H9 (cell line): ENCODE data around the gene CDK15. TPM values are rescaled to one million over a fixed set of nuclear protein-coding genes. Genes with fewer than 3 reads are reported as not detected.

Experiments used
- DNase-seq: peaks from one replicate; pipeline ENCODE4 v3.0.0-alpha.2; 2017
- H2AFZ ChIP-seq: one replicate; pipeline ENCODE4 v1.6.1; 2013; ENCODE audit warnings: mild to moderate bottlenecking, low read length, control low read depth, moderate library complexity
- H2AK5ac ChIP-seq: 2 replicates; pipeline ENCODE4 v1.6.1; 2013; ENCODE audit warnings: low read length, control low read depth, mixed read lengths; ENCODE audit not compliant: insufficient read length
- H2BK120ac ChIP-seq: one replicate; pipeline ENCODE4 v1.6.1; 2013; ENCODE audit warnings: low read depth, mild to moderate bottlenecking, low read length, control low read depth, inconsistent platforms; ENCODE audit not compliant: poor library complexity, severe bottlenecking
- H2BK12ac ChIP-seq: 2 replicates; pipeline ENCODE4 v1.6.1; 2013; ENCODE audit warnings: low read length, control low read depth, mixed read lengths, low read depth; ENCODE audit not compliant: insufficient read length
- H2BK15ac ChIP-seq: 2 replicates; pipeline ENCODE4 v1.6.1; 2013; ENCODE audit warnings: low read depth, low read length, control low read depth
- H2BK20ac ChIP-seq: one replicate; pipeline ENCODE4 v1.6.1; 2013; ENCODE audit warnings: low read depth, mild to moderate bottlenecking, low read length, control low read depth, inconsistent platforms; ENCODE audit not compliant: poor library complexity, severe bottlenecking
- H2BK5ac ChIP-seq: 2 replicates; pipeline ENCODE4 v1.6.1; 2013; ENCODE audit warnings: low read length, control low read depth, mixed read lengths; ENCODE audit not compliant: insufficient read length
- H3K14ac ChIP-seq: 2 replicates; pipeline ENCODE4 v1.6.1; 2013; ENCODE audit warnings: low read length, control low read depth; ENCODE audit not compliant: insufficient read depth
- H3K18ac ChIP-seq: 2 replicates; pipeline ENCODE4 v1.6.1; 2013; ENCODE audit warnings: low read depth, mild to moderate bottlenecking, mixed read lengths, low read length, control low read depth; ENCODE audit not compliant: insufficient read length
- H3K23ac ChIP-seq: 2 replicates; pipeline ENCODE4 v1.6.1; 2013; ENCODE audit warnings: low read length, control low read depth, mixed read lengths, low read depth; ENCODE audit not compliant: insufficient read length
- H3K23me2 ChIP-seq: 2 replicates; pipeline ENCODE4 v1.6.1; 2013; ENCODE audit warnings: low read depth, mild to moderate bottlenecking, mixed read lengths, low read length, control low read depth; ENCODE audit not compliant: insufficient read length, poor library complexity, severe bottlenecking
- H3K27ac ChIP-seq: 2 replicates; pipeline ENCODE4 v1.5.1; 2013; ENCODE audit warnings: low read length, control low read depth, mixed read lengths, low read depth; ENCODE audit not compliant: insufficient read length
- H3K27me3 ChIP-seq: 2 replicates; pipeline ENCODE4 v1.6.1; 2013; ENCODE audit warnings: low read length, control low read depth, inconsistent platforms; ENCODE audit not compliant: insufficient read depth
- H3K4ac ChIP-seq: 2 replicates; pipeline ENCODE4 v1.6.1; 2013; ENCODE audit warnings: low read depth, mild to moderate bottlenecking, control low read depth, inconsistent platforms, low read length, moderate library complexity
- H3K4me1 ChIP-seq: 2 replicates; pipeline ENCODE4 v1.6.1; 2013; ENCODE audit warnings: low read length, control low read depth, inconsistent platforms; ENCODE audit not compliant: insufficient read depth
- H3K4me2 ChIP-seq: 2 replicates; pipeline ENCODE4 v1.6.1; 2013; ENCODE audit warnings: low read length, control low read depth, mixed read lengths; ENCODE audit not compliant: insufficient read length, insufficient read depth
- H3K56ac ChIP-seq: 2 replicates; pipeline ENCODE4 v1.6.1; 2013; ENCODE audit warnings: low read depth, mild to moderate bottlenecking, mixed read lengths, low read length, control low read depth; ENCODE audit not compliant: insufficient read length
- H3K79me1 ChIP-seq: 2 replicates; pipeline ENCODE4 v1.6.1; 2013; ENCODE audit warnings: low read depth, mild to moderate bottlenecking, moderate library complexity, low read length, control low read depth, inconsistent platforms; ENCODE audit not compliant: insufficient read depth, poor library complexity, severe bottlenecking
- H3K79me2 ChIP-seq: 2 replicates; pipeline ENCODE4 v1.6.1; 2013; ENCODE audit warnings: low read length, control low read depth, inconsistent platforms; ENCODE audit not compliant: insufficient read depth
- H3K9ac ChIP-seq: 2 replicates; pipeline ENCODE4 v1.6.1; 2013; ENCODE audit warnings: low read length, control low read depth, mixed read lengths; ENCODE audit not compliant: insufficient read length; ENCODE audit errors: extremely low read depth
- H3K9me3 ChIP-seq: one replicate; pipeline ENCODE4 v1.6.1; 2013; ENCODE audit warnings: low read depth, low read length, inconsistent platforms; ENCODE audit not compliant: control insufficient read depth
- H3T11ph ChIP-seq: one replicate; pipeline ENCODE4 v1.6.1; 2013; ENCODE audit warnings: mild to moderate bottlenecking, low read length, control low read depth, inconsistent platforms
- H4K20me1 ChIP-seq: one replicate; pipeline ENCODE4 v1.6.1; 2013; ENCODE audit not compliant: control insufficient read depth, insufficient read length, insufficient read depth
- H4K5ac ChIP-seq: 2 replicates; pipeline ENCODE4 v1.6.1; 2013; ENCODE audit warnings: low read depth, mild to moderate bottlenecking, mixed read lengths, low read length, control low read depth; ENCODE audit not compliant: insufficient read length
- H4K8ac ChIP-seq: replicated peaks from 2 replicates; pipeline ENCODE4 v1.6.1; 2013; ENCODE audit warnings: low read length, control low read depth, mixed read lengths, low read depth; ENCODE audit not compliant: insufficient read length
- H4K91ac ChIP-seq: 2 replicates; pipeline ENCODE4 v1.6.1; 2013; ENCODE audit warnings: low read depth, mild to moderate bottlenecking, moderate library complexity, mixed read lengths, low read length, control low read depth; ENCODE audit not compliant: insufficient read length
- H3K27ac Mint-ChIP-seq, 3 experiments: 2 replicates in 2 of 3; 3 replicates in 1 of 3; pipeline ENCODE4 v1.8.0; 2020 to 2021; ENCODE audit warnings: mixed read lengths in 3 of 3, mild to moderate bottlenecking in 1 of 3, moderate library complexity in 1 of 3
- H3K27me3 Mint-ChIP-seq: 2 replicates; pipeline ENCODE4 v1.8.0; 2021; ENCODE audit warnings: low read depth, mild to moderate bottlenecking, moderate library complexity, mixed read lengths
- H3K36me3 Mint-ChIP-seq, 3 experiments: 2 replicates in 2 of 3; 3 replicates in 1 of 3; pipeline ENCODE4 v1.8.0; 2020 to 2021; ENCODE audit warnings: low read depth in 3 of 3, mixed read lengths in 3 of 3; ENCODE audit not compliant: insufficient read depth in 1 of 3
- H3K4me1 Mint-ChIP-seq, 2 experiments: 2 replicates each; pipeline ENCODE4 v1.8.0; 2020; ENCODE audit warnings: mixed read lengths in 2 of 2
- H3K4me3 Mint-ChIP-seq, 2 experiments: 2 replicates in 1 of 2; 3 replicates in 1 of 2; pipeline ENCODE4 v1.8.0; 2020 to 2021; ENCODE audit warnings: mild to moderate bottlenecking in 2 of 2, mixed read lengths in 2 of 2, moderate library complexity in 1 of 2
- H3K9me3 Mint-ChIP-seq, 2 experiments: 2 replicates in 1 of 2; 3 replicates in 1 of 2; pipeline ENCODE4 v1.8.0; 2020; ENCODE audit warnings: mild to moderate bottlenecking in 2 of 2, mixed read lengths in 2 of 2, moderate library complexity in 1 of 2
- WGBS: extraction: QIAGEN DNeasy Blood & Tissue Kit; methylation state at CpG from one replicate; pipeline ENCODE4 v1.1.7; 2013; ENCODE audit warnings: missing lambda C conversion rate, low lambda C conversion rate, mixed read lengths; ENCODE audit not compliant: insufficient read length; ENCODE audit errors: extremely low coverage; 5-methylcytosine and 5-hydroxymethylcytosine counted together
- total RNA-seq: library from RNA; stranded (reverse); gene quantifications from 2 replicates; pipeline ENCODE4 v1.2.1, GENCODE V29; 2021
- TF ChIP-seq, protein P1 (sequence below): fragments of 200-600 bp; sonication (generic); conservative IDR thresholded peaks from 3 replicates; pipeline ENCODE4 v1.8.0; 2021; ENCODE audit warnings: antibody characterized with exemption, mild to moderate bottlenecking

The CDK15 gene
- total RNA-seq, 1 experiment from 2014 or later = not detected

GRCh38 chr2:201883606-201884369 lies 77.5 kb downstream of the CDK15 start:
- Histone ChIP-seq H3K14ac (no peak overlapping the region), H2BK15ac (no peak overlapping the region), H3K18ac (no peak overlapping the region), H3K27me3 (no peaks in the 10 kb centered on the region; the same call in 1 of the 2 replicates), H3T11ph (no peak overlapping the region), H2AFZ (no peak overlapping the region), H2BK20ac (no peak overlapping the region), H3K79me1 (no peaks in the 10 kb centered on the region), H2AK5ac (no peak overlapping the region), H3K23ac (no peak overlapping the region), H4K20me1 (no peaks in the 10 kb centered on the region), H2BK120ac (no peak overlapping the region), H3K4me2 (no peak overlapping the region), H4K5ac (no peak overlapping the region), H3K27ac (no peak overlapping the region), H4K91ac (no peak overlapping the region), H3K9me3 (no peaks in the 10 kb centered on the region), H3K4me1 (peaks cover 6% of the 10 kb centered on the region; the same call in 1 of the 2 replicates), H2BK12ac (no peak overlapping the region), H3K56ac (no peak overlapping the region), H3K79me2 (no peaks in the 10 kb centered on the region), H4K8ac (no peak overlapping the region), H3K23me2 (peaks cover 3% of the 10 kb centered on the region), H2BK5ac (no peak overlapping the region), H3K4ac (no peak overlapping the region), H3K9ac (no peak overlapping the region)
- TF ChIP-seq, protein P1, sequence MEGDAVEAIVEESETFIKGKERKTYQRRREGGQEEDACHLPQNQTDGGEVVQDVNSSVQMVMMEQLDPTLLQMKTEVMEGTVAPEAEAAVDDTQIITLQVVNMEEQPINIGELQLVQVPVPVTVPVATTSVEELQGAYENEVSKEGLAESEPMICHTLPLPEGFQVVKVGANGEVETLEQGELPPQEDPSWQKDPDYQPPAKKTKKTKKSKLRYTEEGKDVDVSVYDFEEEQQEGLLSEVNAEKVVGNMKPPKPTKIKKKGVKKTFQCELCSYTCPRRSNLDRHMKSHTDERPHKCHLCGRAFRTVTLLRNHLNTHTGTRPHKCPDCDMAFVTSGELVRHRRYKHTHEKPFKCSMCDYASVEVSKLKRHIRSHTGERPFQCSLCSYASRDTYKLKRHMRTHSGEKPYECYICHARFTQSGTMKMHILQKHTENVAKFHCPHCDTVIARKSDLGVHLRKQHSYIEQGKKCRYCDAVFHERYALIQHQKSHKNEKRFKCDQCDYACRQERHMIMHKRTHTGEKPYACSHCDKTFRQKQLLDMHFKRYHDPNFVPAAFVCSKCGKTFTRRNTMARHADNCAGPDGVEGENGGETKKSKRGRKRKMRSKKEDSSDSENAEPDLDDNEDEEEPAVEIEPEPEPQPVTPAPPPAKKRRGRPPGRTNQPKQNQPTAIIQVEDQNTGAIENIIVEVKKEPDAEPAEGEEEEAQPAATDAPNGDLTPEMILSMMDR = no peak
- no peak overlapping the region for H3K27ac Mint-ChIP-seq
- H3K27me3 Mint-ChIP-seq = peaks cover 7% of the 10 kb centered on the region
- no peaks in the 10 kb centered on the region for H3K9me3 Mint-ChIP-seq
- H3K4me3 Mint-ChIP-seq = no peak overlapping the region
- H3K36me3 Mint-ChIP-seq = no peaks in the 10 kb centered on the region
- H3K4me1 Mint-ChIP-seq = peaks cover 33 to 43% of the 10 kb centered on the region in 2 experiments
- DNase-seq = no peak
- WGBS = no CpG with 5 or more reads among the region's 8 CpGs
